NK-92 treated with Interleukin-12 subunit alpha and Interleukin-12 subunit beta, amount 100 ng/mL, for 24 hours (cell line): ENCODE results near the gene PAQR4.
"Not testable (repeated sequence)": the region's sequence is repeated elsewhere in the genome, so short reads cannot be mapped to it uniquely, and the experiment has no call there.

Experiments used
- DNase-seq: peaks from one replicate; lab custom pipeline; 2025; lab: John Stamatoyannopoulos, UW

Gene PAQR4

GRCh38 chr16:2968738-2969544, at the start of gene PAQR4:
Gene PAQR4 (plus strand): TSS chr16:2969348. CDS start chr16:2969675, 327 bp downstream.
- peak; percentile 77 for DNase-seq

- DNase-seq: no peak
These were observed 49.5 kb upstream of the PAQR4 start for GRCh38 chr16:2919511-2920255.

GRCh38 chr16:2923481-2923880, 45.7 kb upstream of the PAQR4 start:
- DNase-seq: no peak

GRCh38 chr16:2924901-2925755, 44.0 kb upstream of the PAQR4 start:
- no peak for DNase-seq

- no peak for DNase-seq
These were observed 43.0 kb upstream of the PAQR4 start for GRCh38 chr16:2925951-2926649.

- no peak for DNase-seq
These were observed 42.5 kb upstream of the PAQR4 start for GRCh38 chr16:2926650-2926999.

- peak; percentile 67 for DNase-seq
These were observed 42.0 kb upstream of the PAQR4 start for GRCh38 chr16:2927010-2927646.

GRCh38 chr16:2928151-2928550, 41.0 kb upstream of the PAQR4 start:
- not testable (repeated sequence) for DNase-seq

GRCh38 chr16:2928796-2929195, 40.4 kb upstream of the PAQR4 start:
- DNase-seq: no peak

- no peak for DNase-seq
These were observed 39.5 kb upstream of the PAQR4 start for GRCh38 chr16:2929693-2930092.

GRCh38 chr16:2930236-2930635, 38.9 kb upstream of the PAQR4 start:
- no peak for DNase-seq

GRCh38 chr16:2931231-2931914, 37.8 kb upstream of the PAQR4 start:
- not testable (repeated sequence) for DNase-seq

- DNase-seq: no peak
These were observed 36.0 kb upstream of the PAQR4 start for GRCh38 chr16:2933136-2933535.

GRCh38 chr16:2933701-2934100, 35.4 kb upstream of the PAQR4 start:
- DNase-seq: no peak

- DNase-seq: no peak
These were observed 34.7 kb upstream of the PAQR4 start for GRCh38 chr16:2934450-2934849.

GRCh38 chr16:2936436-2937011, 32.6 kb upstream of the PAQR4 start:
- no peak for DNase-seq

GRCh38 chr16:2937170-2937569, 32.0 kb upstream of the PAQR4 start:
- no peak for DNase-seq

- no peak for DNase-seq
These were observed 30.9 kb upstream of the PAQR4 start for GRCh38 chr16:2938206-2938605.

GRCh38 chr16:2939968-2940367, 29.2 kb upstream of the PAQR4 start:
- no peak for DNase-seq

GRCh38 chr16:2942045-2942444, 27.1 kb upstream of the PAQR4 start:
- no peak for DNase-seq
